Activated naive CD8-positive, alpha-beta T cell (primary cell): Measurements from ENCODE around the gene SHANK3.

Experiments used
- H3K27ac Mint-ChIP-seq: one replicate; pipeline ENCODE4 v1.8.0; 2021; ENCODE audit warnings: mixed read lengths
- H3K27me3 Mint-ChIP-seq: one replicate; pipeline ENCODE4 v1.8.0; 2021; ENCODE audit warnings: mixed read lengths
- H3K36me3 Mint-ChIP-seq: one replicate; pipeline ENCODE4 v1.8.0; 2021; ENCODE audit warnings: mixed read lengths
- H3K4me1 Mint-ChIP-seq: one replicate; pipeline ENCODE4 v1.8.0; 2021; ENCODE audit warnings: low read depth, mixed read lengths
- H3K4me3 Mint-ChIP-seq: one replicate; pipeline ENCODE4 v1.8.0; 2021; ENCODE audit warnings: mild to moderate bottlenecking, mixed read lengths
- H3K9me3 Mint-ChIP-seq: one replicate; pipeline ENCODE4 v1.8.0; 2021; ENCODE audit warnings: low read depth, mixed read lengths

Gene SHANK3

GRCh38 chr22:50698546-50698945 lies 25.9 kb downstream of the SHANK3 start:
- Mint-ChIP-seq H3K27ac (no peak overlapping the region), H3K9me3 (no peaks in the 10 kb centered on the region), H3K4me1 (peaks cover 12% of the 10 kb centered on the region), H3K36me3 (no peaks in the 10 kb centered on the region), H3K4me3 (no peak overlapping the region), H3K27me3 (no peaks in the 10 kb centered on the region)

- Mint-ChIP-seq H3K4me1 (peaks cover 12% of the 10 kb centered on the region), H3K27me3 (no peaks in the 10 kb centered on the region), H3K9me3 (no peaks in the 10 kb centered on the region), H3K36me3 (no peaks in the 10 kb centered on the region), H3K27ac (no peak overlapping the region), H3K4me3 (no peak overlapping the region)
Observed at GRCh38 chr22:50699001-50699755, 26.6 kb downstream of the SHANK3 start.

- peaks cover 12% of the 10 kb centered on the region for H3K4me1 Mint-ChIP-seq
- no peaks in the 10 kb centered on the region for H3K36me3 Mint-ChIP-seq
- H3K27me3 Mint-ChIP-seq, result no peaks in the 10 kb centered on the region
- no peak overlapping the region for H3K27ac Mint-ChIP-seq
- H3K4me3 Mint-ChIP-seq, result no peak overlapping the region
- no peaks in the 10 kb centered on the region for H3K9me3 Mint-ChIP-seq
Observed at GRCh38 chr22:50699756-50700386, 27.2 kb downstream of the SHANK3 start.

GRCh38 chr22:50700387-50701075 lies 27.9 kb downstream of the SHANK3 start:
- peaks cover 12% of the 10 kb centered on the region for H3K4me1 Mint-ChIP-seq
- no peaks in the 10 kb centered on the region for H3K27me3 Mint-ChIP-seq
- no peak overlapping the region for H3K27ac Mint-ChIP-seq
- no peak overlapping the region for H3K4me3 Mint-ChIP-seq
- no peaks in the 10 kb centered on the region for H3K36me3 Mint-ChIP-seq
- H3K9me3 Mint-ChIP-seq, result no peaks in the 10 kb centered on the region

- H3K4me1 Mint-ChIP-seq, result peaks cover 12% of the 10 kb centered on the region
- H3K36me3 Mint-ChIP-seq, result no peaks in the 10 kb centered on the region
- no peaks in the 10 kb centered on the region for H3K27me3 Mint-ChIP-seq
- no peaks in the 10 kb centered on the region for H3K9me3 Mint-ChIP-seq
- no peak overlapping the region for H3K27ac Mint-ChIP-seq
- H3K4me3 Mint-ChIP-seq, result no peak overlapping the region
Observed at GRCh38 chr22:50701076-50701419, 28.4 kb downstream of the SHANK3 start.

- Mint-ChIP-seq H3K27ac (no peak overlapping the region), H3K27me3 (no peaks in the 10 kb centered on the region), H3K9me3 (no peaks in the 10 kb centered on the region), H3K4me1 (peaks cover 12% of the 10 kb centered on the region), H3K36me3 (no peaks in the 10 kb centered on the region), H3K4me3 (no peak overlapping the region)
Observed at GRCh38 chr22:50701428-50702154, 29.0 kb downstream of the SHANK3 start.

- Mint-ChIP-seq H3K9me3 (no peaks in the 10 kb centered on the region), H3K4me3 (no peak overlapping the region), H3K27ac (no peak overlapping the region), H3K36me3 (no peaks in the 10 kb centered on the region), H3K27me3 (no peaks in the 10 kb centered on the region), H3K4me1 (peaks cover 12% of the 10 kb centered on the region)
Observed at GRCh38 chr22:50702261-50702671, 29.6 kb downstream of the SHANK3 start.

GRCh38 chr22:50702821-50703725 lies 30.4 kb downstream of the SHANK3 start:
- no peak overlapping the region for H3K27ac Mint-ChIP-seq
- no peak overlapping the region for H3K4me3 Mint-ChIP-seq
- H3K9me3 Mint-ChIP-seq, result no peaks in the 10 kb centered on the region
- no peaks in the 10 kb centered on the region for H3K36me3 Mint-ChIP-seq
- H3K27me3 Mint-ChIP-seq, result no peaks in the 10 kb centered on the region
- H3K4me1 Mint-ChIP-seq, result peaks cover 12% of the 10 kb centered on the region

GRCh38 chr22:50703726-50704509 lies 31.3 kb downstream of the SHANK3 start:
- no peak overlapping the region for H3K27ac Mint-ChIP-seq
- no peaks in the 10 kb centered on the region for H3K27me3 Mint-ChIP-seq
- peaks cover 12% of the 10 kb centered on the region for H3K4me1 Mint-ChIP-seq
- no peaks in the 10 kb centered on the region for H3K36me3 Mint-ChIP-seq
- no peak overlapping the region for H3K4me3 Mint-ChIP-seq
- H3K9me3 Mint-ChIP-seq, result no peaks in the 10 kb centered on the region

GRCh38 chr22:50704510-50705218 lies 32.0 kb downstream of the SHANK3 start:
- H3K4me1 Mint-ChIP-seq, result peaks cover 12% of the 10 kb centered on the region
- no peaks in the 10 kb centered on the region for H3K9me3 Mint-ChIP-seq
- no peak overlapping the region for H3K27ac Mint-ChIP-seq
- H3K27me3 Mint-ChIP-seq, result no peaks in the 10 kb centered on the region
- H3K4me3 Mint-ChIP-seq, result no peak overlapping the region
- no peaks in the 10 kb centered on the region for H3K36me3 Mint-ChIP-seq

GRCh38 chr22:50705219-50705691 lies 32.6 kb downstream of the SHANK3 start:
- no peaks in the 10 kb centered on the region for H3K36me3 Mint-ChIP-seq
- H3K4me1 Mint-ChIP-seq, result peaks cover 12% of the 10 kb centered on the region
- no peaks in the 10 kb centered on the region for H3K27me3 Mint-ChIP-seq
- H3K4me3 Mint-ChIP-seq, result no peak overlapping the region
- H3K27ac Mint-ChIP-seq, result no peak overlapping the region
- H3K9me3 Mint-ChIP-seq, result no peaks in the 10 kb centered on the region

GRCh38 chr22:50705851-50706351 lies 33.3 kb downstream of the SHANK3 start:
- H3K4me1 Mint-ChIP-seq, result peaks cover 12% of the 10 kb centered on the region

More at GRCh38 chr22:50705851-50706351, 33.3 kb downstream of the SHANK3 start:
- no peaks in the 10 kb centered on the region for H3K9me3 Mint-ChIP-seq
- no peak overlapping the region for H3K27ac Mint-ChIP-seq
- no peaks in the 10 kb centered on the region for H3K36me3 Mint-ChIP-seq
- no peaks in the 10 kb centered on the region for H3K27me3 Mint-ChIP-seq
- no peak overlapping the region for H3K4me3 Mint-ChIP-seq
